Stimulated activated naive B cell treated with anti-CD40 and anti-IgM and Interleukin-4, amounts not matched to agents 10 μg/mL and 1 μg/mL and 100 μg/mL, for 72 hours (primary cell): ENCODE data around the gene F8A3.
"Not testable (repeated sequence)": the region's sequence is repeated elsewhere in the genome, so short reads cannot be mapped to it uniquely, and the experiment has no call there.

Source experiments
- ATAC-seq, 2 donors: fragments of 150-1000 bp; cut with Tn5 transposase; replicated peaks; 2 replicates each; pipeline ENCODE4 v1.10.0; 2021; ENCODE audit warnings: moderate library complexity in 1 of 2
- DNase-seq: peaks from one replicate; pipeline ENCODE4 v3.0.0; 2021
- H3K27ac Mint-ChIP-seq: one replicate; pipeline ENCODE4 v1.8.0; 2022; ENCODE audit warnings: mild to moderate bottlenecking, mixed read lengths
- H3K27me3 Mint-ChIP-seq, 2 donors: one replicate each; pipeline ENCODE4 v1.8.0; 2022; ENCODE audit warnings: mixed read lengths in 2 of 2
- H3K36me3 Mint-ChIP-seq, 2 donors: one replicate each; pipeline ENCODE4 v1.8.0; 2022; ENCODE audit warnings: mixed read lengths in 2 of 2, mild to moderate bottlenecking in 1 of 2
- H3K4me1 Mint-ChIP-seq, 2 donors: one replicate each; pipeline ENCODE4 v1.8.0; 2022; ENCODE audit warnings: mixed read lengths in 2 of 2, mild to moderate bottlenecking in 1 of 2
- H3K4me3 Mint-ChIP-seq, 2 donors: one replicate each; pipeline ENCODE4 v1.8.0; 2022; ENCODE audit warnings: mild to moderate bottlenecking in 2 of 2, mixed read lengths in 2 of 2, moderate library complexity in 1 of 2
- H3K9me3 Mint-ChIP-seq, 2 donors: one replicate each; pipeline ENCODE4 v1.8.0; 2022; ENCODE audit warnings: mixed read lengths in 2 of 2, mild to moderate bottlenecking in 1 of 2

The F8A3 gene

DNA sequence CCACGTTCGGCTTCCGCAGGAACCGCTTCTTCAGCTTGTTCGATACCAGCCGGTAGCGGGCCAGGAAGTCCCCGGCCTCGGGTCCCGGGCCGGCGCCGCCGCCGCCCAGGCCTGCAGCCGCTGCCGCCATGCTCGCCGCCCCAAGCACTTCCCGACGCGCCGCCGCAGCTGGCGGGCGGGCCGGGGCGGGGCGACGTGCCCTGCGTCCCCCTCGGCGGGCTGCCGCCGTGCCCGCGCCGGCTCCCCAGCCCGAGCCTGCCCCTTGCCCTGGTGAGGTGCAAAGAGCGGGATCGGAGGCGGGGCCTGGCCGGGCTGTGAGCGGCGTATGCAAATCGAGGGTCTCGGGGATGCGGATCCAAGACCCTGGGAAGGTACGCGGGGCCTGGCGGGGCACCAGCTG is at the start of gene F8A3:
Gene F8A3, minus strand, starts transcription at position 150 of the 400 bp plus-strand sequence. Its CDS starts 20 bp downstream, at position 130.
- not testable (repeated sequence) for H3K36me3 Mint-ChIP-seq, H3K27me3 Mint-ChIP-seq, H3K27ac Mint-ChIP-seq, DNase-seq, H3K9me3 Mint-ChIP-seq, H3K4me3 Mint-ChIP-seq, H3K4me1 Mint-ChIP-seq
- peak; percentile 85 to 91 for ATAC-seq

DNA sequence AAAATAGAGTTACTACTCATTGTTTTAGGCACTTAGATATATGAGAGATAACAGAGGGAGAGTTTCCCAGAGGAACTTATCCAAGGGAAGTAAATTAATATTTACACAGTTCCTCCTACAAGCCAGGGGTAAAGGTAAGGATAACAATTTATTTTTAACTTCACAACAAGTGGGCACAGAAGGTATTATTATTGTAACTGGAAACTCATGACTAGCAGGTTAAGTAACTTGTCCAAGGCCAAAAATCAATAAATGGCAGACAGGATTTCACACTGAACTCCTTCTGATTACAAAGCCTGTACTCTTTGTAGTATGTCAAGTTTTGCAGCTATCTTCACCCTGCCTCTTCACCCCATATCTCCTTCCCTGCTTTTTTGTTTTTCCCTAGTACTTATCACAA is 46.9 kb upstream of the F8A3 start:
- H3K4me3 Mint-ChIP-seq = no peak overlapping the region
- DNase-seq (no peak), ATAC-seq (no peak)
- no peaks in the 10 kb centered on the region for H3K9me3 Mint-ChIP-seq
- peaks cover 4 to 8% of the 10 kb centered on the region in 2 donors for H3K36me3 Mint-ChIP-seq
- no peak overlapping the region for H3K27ac Mint-ChIP-seq
- H3K4me1 Mint-ChIP-seq = no peaks in the 10 kb centered on the region
- H3K27me3 Mint-ChIP-seq = no peaks in the 10 kb centered on the region

DNA sequence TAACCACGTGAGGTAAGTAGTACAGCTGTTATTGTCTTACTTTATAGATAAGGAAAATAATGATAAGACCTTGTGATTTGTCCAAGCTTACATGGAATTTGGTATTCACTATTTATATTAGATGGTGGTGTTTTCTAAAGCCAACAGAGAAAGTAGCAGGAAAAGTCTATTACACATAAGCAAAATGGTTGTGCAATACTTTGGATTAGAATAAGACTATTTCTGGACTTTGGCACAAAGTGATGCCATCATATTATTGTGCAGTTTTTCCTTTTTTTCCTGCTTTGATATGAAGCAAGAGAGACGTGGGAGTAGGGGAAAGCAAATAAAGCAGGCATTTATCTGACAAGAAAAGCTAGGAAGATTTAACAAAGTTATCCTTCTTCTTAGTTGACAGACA is 36.7 kb upstream of the F8A3 start:
- not testable (repeated sequence) for H3K9me3 Mint-ChIP-seq, H3K4me3 Mint-ChIP-seq, H3K4me1 Mint-ChIP-seq, H3K27ac Mint-ChIP-seq, H3K27me3 Mint-ChIP-seq, H3K36me3 Mint-ChIP-seq, ATAC-seq, DNase-seq

DNA sequence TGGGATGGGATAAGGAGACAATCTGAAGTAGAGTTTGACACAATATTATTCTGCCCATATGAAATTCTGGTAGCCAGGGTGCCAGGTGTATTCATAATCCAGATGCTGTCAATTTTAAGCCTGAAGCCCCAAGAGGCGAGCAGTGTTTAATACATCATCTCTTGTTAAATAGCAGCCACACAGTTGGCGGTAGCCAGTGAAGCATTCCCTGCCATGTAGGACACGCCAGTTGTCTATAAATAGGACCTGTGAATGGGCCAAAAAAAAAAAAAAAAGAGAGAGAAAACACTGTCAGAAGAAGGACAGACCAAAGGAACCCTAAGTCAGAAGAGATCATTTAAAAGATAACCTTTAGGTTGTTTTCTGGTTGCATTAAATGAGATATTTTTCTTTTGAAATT is 33.0 kb upstream of the F8A3 start:
- not testable (repeated sequence) for H3K36me3 Mint-ChIP-seq, DNase-seq, H3K9me3 Mint-ChIP-seq, ATAC-seq, H3K27me3 Mint-ChIP-seq, H3K4me1 Mint-ChIP-seq, H3K4me3 Mint-ChIP-seq, H3K27ac Mint-ChIP-seq

DNA sequence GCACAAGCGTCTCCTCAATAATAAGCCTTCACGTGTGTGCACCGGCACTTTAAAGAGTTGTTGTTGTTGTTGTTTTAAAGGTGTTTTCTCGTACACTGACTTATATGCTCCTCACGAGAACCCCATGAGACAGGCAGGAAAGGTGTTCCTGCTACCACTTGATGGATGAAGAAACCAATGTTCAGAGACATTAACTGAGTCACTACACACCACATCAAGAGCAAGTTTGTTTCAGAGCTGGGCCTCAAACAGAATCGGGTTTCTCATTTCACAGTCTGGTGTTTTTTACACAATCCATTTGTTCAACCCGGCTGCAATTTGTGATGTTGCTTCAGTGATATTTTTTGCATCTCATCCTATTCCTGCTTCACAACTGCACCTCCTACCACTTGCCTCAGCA is 18.7 kb upstream of the F8A3 start:
- H3K27me3 Mint-ChIP-seq, H3K4me3 Mint-ChIP-seq, DNase-seq, H3K36me3 Mint-ChIP-seq, ATAC-seq, H3K27ac Mint-ChIP-seq, H3K4me1 Mint-ChIP-seq, H3K9me3 Mint-ChIP-seq: not testable (repeated sequence)

DNA sequence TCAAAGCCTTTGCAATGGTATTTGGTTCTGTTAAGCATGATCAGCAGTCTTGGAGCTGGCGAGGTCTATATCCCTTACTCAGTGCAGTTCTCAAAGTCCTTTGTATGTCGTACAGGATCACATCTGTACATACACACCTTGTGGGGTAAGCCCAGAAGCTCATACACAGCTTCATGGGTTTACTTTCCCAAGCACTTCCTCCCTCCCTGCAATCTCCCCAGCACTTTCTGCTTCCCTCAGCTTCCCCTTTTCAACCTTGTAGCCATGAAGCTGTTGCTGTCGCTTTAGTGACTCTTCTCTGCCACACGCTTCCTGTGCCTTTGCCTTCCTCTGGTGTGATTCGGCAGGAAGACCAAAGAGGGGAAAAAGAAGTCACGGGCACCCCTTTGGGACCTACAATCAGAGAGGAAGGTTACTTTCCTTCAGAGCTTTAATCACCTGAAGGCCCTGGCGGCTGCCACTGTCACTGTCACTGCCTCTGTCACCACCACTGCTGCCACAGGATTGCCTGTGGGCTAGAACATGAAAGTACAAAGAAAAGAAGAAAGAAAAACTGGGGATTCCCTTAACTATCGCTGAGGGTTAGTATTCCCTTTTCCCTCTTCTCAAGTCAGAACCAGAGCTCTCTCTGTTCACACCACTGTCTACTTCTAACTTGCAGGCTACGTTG is 8.0 kb upstream of the F8A3 start:
- DNase-seq, H3K27ac Mint-ChIP-seq, H3K9me3 Mint-ChIP-seq, H3K36me3 Mint-ChIP-seq, H3K27me3 Mint-ChIP-seq, H3K4me3 Mint-ChIP-seq, H3K4me1 Mint-ChIP-seq: not testable (repeated sequence)
- peak; percentile 68 to 80 for ATAC-seq

DNA sequence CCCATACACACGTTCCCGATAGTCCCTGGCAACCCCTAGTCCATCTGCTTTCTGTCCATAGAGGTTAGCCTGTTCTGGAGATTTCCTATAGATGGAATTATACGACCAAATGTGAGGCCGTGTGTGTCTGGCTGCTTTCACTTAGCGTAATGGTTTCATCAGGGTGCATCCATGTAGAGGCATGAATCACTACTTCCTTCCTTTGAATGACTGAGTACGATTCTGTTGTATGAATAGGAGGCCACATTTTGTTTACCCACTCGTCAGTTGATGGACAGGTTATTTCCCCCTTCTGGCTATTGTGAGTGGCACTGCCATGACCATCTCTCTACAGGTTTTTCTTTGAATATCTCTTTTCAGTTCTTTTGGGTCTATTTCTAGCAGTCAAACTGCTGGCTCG is 2.1 kb upstream of the F8A3 start:
- H3K36me3 Mint-ChIP-seq, DNase-seq, H3K27me3 Mint-ChIP-seq, H3K4me3 Mint-ChIP-seq, H3K9me3 Mint-ChIP-seq, H3K4me1 Mint-ChIP-seq, H3K27ac Mint-ChIP-seq: not testable (repeated sequence)
- ATAC-seq = peak in 1 of 2 donors; percentile 7

DNA sequence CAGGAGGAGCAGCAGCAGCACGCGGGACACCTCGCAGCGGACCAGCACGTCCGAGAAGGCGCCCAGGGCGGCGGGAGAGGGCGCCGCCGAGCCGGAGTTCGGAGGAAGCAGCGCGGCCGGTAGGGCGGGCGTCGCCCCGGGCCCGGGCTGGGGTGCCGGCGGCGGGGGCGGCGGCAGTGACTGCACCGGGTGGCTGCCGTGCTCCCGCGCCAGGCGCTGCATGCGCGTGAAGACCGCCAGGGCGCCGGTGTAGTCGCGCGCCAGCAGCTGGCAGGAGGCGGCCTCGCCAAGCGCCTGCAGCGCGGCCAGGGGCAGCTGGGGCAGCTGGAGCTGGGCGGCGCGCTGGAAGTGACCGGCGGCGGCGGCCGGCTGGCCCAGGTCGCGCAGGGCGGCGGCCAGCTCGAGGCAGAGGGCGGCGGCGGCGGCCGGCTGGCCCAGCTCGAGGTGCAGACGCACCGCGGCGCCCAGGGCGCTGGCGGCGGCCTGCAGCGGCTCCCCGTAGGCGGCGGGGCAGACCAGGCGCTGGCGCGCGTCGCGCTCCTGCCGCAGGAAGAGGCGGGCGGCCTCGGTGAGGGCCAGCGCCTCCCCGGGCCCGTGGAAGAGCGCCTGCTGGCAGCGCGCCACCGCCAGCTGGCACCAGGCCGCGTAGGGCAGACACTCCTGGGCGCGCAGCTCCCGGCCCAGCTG is 516 bp downstream of the F8A3 start:
- peak; percentile 72 to 73 for ATAC-seq
- H3K4me1 Mint-ChIP-seq = not testable (repeated sequence)

DNA sequence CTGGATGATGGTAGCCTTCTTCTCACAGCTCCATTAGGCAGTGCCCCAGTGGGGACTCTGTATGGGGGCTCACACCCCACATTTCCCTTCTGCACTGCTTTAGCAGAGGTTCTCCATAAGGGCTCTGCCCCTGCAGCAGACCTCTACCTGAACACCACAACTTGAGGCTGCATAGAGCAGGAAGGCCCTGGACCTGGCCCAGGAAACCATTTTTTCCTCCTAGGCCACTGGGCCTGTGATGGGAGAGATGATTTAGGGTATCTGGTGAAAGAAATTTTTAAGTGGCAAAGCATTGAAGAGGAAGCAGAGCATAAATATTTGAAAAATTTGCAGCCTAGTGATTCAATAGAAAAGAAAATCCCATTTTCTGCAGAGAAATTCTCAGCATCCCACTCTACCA is 17.3 kb downstream of the F8A3 start:
- no peak for DNase-seq
- H3K27ac Mint-ChIP-seq = no peak overlapping the region
- no peak for ATAC-seq
- H3K36me3 Mint-ChIP-seq = peaks cover 23 to 25% of the 10 kb centered on the region in 2 donors
- peaks cover 0 to 6% of the 10 kb centered on the region in 2 donors for H3K4me1 Mint-ChIP-seq
- H3K4me3 Mint-ChIP-seq = no peak overlapping the region
- H3K27me3 Mint-ChIP-seq = no peaks in the 10 kb centered on the region
- H3K9me3 Mint-ChIP-seq = peaks cover 2 to 24% of the 10 kb centered on the region in 2 donors

More for the DNA sequence above, 516 bp downstream of the F8A3 start:
- not testable (repeated sequence) for DNase-seq, H3K4me3 Mint-ChIP-seq, H3K9me3 Mint-ChIP-seq, H3K27ac Mint-ChIP-seq, H3K36me3 Mint-ChIP-seq, H3K27me3 Mint-ChIP-seq

DNA sequence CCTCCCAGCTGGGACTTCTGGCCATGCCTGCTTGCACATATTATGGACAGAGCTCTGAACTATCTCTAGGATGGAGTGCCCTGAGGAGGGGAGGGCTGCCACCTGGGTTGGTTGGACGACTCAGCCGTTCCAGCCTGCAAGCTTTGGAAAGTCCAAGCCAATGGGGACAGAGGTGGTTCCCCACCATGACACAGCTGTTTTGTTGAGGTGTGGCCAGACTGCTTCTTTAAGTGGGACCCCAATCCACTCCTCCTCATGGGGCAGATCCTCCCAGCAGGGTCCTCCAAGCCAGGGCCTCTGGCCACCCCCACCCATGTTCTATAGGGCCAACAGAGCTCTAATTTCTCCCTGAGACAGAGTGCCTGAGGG is 22.7 kb downstream of the F8A3 start:
- Mint-ChIP-seq H3K36me3 (peaks cover 8% of the 10 kb centered on the region in 2 donors), H3K4me1 (peaks cover 2 to 6% of the 10 kb centered on the region in 2 donors), H3K27me3 (no peaks in the 10 kb centered on the region), H3K4me3 (no peak overlapping the region), H3K9me3 (peaks cover 2 to 7% of the 10 kb centered on the region in 2 donors), H3K27ac (no peak overlapping the region)
- ATAC-seq (no peak), DNase-seq (no peak)

DNA sequence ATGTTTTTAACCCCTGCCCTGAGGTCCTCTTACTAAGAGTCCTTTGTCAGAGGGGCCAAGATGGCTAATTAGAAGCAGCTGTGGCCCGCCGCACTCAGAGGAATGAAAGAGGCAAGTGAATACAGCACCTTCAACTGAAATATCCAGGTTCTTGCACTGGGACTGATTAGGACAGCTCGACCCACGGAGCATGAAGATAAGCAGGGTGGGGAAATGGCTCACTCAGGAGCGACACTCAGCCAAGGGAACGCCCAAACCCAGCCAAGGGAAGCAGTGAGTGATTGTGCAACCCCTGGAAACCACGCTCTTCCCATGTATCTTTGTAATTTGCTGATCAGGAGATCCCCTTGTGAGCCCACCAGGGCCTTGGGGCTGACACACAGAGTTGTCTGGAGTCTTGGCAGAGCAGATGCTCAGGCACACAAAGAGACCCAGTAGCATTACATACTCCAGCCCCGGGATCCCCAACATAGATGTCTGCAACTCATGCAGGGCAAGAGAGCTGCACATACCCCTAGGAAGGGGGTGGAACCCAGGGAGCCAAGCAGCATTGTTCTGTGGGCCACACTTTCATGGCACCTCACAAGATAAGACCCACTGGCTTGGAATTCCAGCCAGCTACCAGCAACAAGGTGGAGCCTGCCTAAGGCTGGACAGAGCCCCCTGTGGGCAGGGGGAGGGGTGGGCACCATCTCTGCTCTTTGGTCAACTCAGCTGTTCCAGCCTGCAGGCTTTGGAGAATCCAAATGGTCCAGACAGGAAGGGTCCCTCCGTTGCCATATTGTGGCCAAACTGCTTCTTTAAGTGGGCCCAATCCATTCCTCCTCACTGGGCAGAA is 23.3 kb downstream of the F8A3 start:
- Mint-ChIP-seq H3K4me3 (no peak overlapping the region), H3K27me3 (no peaks in the 10 kb centered on the region), H3K27ac (no peak overlapping the region), H3K9me3 (peaks cover 0 to 2% of the 10 kb centered on the region in 2 donors), H3K4me1 (peaks cover 2 to 6% of the 10 kb centered on the region in 2 donors), H3K36me3 (peaks cover 3 to 7% of the 10 kb centered on the region in 2 donors)
- ATAC-seq (no peak), DNase-seq (no peak)

DNA sequence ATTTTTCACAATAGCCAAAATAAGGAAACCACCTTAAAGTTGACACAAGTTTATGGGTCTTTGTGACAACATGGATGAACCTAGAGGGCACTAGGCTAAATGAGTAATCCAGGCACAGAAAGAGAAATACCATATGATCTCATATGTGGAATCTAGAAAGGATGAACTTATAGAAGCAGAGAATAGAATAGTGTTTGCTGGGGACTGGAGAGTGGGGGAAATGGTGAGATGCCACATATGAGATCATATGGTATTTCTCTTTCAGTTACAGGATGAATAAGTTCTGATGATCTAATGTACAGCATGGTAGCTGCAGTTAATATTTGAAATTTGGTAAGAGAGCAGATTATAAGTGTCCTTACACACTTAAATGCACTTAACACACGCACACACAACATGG is 40.7 kb downstream of the F8A3 start:
- Mint-ChIP-seq H3K4me3 (no peak overlapping the region), H3K27me3 (no peaks in the 10 kb centered on the region), H3K4me1 (no peaks in the 10 kb centered on the region), H3K9me3 (no peaks in the 10 kb centered on the region), H3K27ac (no peak overlapping the region), H3K36me3 (no peaks in the 10 kb centered on the region)
- ATAC-seq (no peak), DNase-seq (no peak)
